ENCODE results near the gene ABI3BP.

ABI3BP gene

DNA sequence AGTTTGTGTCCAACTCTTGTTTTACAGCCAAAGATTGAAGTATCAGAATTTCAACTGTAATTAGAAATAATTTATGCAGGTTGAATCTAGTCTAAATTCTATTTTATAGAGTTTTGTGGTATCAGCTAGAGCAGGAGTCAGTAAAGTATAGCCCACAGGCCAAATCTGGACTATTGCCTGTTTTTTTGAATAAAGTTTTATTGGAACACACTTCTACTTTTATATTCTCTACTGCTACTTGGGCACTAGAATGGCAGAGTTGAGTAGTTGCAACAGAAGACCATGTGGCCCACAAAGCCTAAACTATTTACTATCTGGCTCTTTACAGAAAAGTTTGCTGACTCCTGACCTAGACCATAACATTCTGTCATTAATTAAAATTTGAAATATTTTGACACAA lies 247.6 kb downstream of the ABI3BP start:
- intact Hi-C loops (cut with DNase I), result no loop called here
- no peak for DNase-seq

DNA sequence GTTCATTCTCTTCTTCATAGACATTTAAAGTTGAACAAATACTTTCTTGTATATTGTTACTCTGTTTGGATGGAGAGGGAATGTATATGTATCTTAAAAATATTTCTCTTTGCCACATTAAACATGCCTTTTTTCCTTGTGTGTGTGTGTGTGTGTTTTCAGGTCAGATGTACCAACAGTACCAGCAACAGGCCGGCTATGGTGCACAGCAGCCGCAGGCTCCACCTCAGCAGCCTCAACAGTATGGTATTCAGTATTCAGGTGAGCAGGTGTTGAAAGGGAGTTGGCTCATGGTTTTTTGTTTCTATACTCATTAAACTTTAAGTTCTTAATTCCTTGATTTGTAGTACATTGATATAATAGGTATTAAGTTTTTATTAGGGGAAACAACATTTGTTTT lies 248.6 kb downstream of the ABI3BP start:
- intact Hi-C loops (cut with DNase I), result no loop called here

DNA sequence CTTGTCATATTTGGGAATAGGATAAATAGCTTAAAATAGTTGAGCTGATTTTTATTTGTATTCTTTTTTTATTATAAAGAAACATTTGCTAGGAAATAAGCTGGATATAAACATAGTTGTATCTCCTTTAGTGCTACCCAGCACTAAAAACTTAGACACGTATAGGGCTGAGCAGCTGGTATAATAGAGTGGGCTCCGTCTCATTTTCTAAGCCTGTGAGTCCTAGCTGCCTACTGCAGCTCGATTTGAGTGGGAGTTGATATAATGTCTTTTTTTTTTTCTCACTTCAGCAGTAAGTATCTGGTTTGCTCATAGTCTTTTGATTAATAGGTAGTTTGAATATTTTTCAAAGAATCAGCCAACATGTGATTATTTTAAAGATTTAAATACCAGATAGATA lies 249.7 kb downstream of the ABI3BP start:
- no peak for DNase-seq
- intact Hi-C loops (cut with DNase I), result no loop called here

More for the DNA sequence above, 248.6 kb downstream of the ABI3BP start:
- no peak for DNase-seq

DNA sequence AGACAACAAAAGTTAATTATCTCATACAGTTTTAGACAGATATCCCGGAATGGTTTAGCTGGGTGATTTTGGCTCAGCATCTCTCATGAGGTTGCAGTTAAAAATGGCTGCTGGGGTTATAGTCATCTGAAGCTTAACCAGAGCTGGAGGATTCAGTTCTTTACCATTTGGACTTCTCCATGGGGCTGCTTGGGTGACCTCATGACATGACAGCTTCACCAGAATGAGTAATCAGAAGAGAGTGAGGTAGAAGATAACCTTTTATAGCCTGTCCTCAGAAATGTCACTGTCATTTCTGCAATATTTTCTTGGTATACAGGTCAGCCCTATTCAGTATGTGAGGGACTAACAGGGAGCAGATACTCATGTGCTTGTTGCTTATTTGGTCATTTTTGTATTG lies 253.0 kb downstream of the ABI3BP start:
- intact Hi-C loops (cut with DNase I), result no loop called here
- no peak for DNase-seq

DNA sequence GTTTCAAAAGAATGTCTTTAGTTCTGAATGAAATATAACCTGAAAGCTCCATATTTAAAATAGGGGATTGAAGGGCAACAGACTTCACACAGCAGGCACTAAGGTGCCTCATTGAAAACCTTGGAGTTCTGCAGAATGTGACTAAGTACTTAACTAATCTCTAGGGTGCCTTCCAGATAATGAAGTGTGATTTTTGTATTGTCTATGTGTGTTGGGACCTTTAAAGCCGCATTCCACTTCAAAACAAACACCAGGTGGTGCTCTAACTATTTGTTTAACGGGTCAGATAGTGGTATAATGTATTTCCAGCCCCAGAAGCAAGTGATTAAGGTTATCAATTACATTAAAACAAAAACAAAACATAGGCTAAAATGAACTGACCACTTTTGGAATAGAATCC lies 255.9 kb downstream of the ABI3BP start:
- intact Hi-C loops (cut with DNase I), result no loop called here
- no peak for DNase-seq

DNA sequence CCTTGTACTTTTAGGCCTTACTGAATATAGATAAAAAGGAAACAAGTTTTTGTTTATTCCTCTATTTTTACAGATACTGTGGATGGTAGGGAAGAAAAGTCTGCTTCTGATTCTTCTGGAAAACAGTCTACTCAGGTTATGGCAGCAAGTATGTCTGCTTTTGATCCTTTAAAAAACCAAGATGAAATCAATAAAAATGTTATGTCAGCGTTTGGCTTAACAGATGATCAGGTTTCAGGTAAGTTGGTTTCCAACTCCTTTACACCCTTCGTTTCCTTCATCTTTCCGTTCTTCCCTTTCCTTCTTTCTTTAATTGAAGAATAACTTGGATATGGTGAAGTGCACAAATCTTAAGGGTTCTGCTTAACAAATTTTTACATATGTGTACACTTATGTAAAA lies 260.8 kb downstream of the ABI3BP start:
- intact Hi-C loops (cut with DNase I), result no loop called here
- no peak for DNase-seq

DNA sequence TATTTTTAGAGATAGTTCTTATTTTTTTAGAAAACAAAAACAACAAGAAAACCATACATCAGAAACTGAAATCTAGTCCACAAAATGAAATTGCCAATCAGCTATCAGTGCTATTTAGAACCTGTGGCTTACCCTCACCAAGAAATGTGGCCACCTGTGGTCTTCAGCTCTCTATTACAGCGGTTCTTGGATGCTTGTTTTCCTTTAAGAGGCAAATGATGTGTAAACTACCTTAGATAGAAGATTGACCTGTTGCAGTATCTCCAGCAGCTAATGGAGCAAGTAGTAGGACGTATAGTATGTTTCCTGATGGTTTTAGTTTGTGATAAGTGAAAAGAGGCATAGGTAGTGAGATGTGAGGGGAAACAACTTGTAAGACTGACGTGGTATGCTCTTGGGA lies 262.7 kb downstream of the ABI3BP start:
- DNase-seq, result no peak
- intact Hi-C loops (cut with DNase I), result no loop called here

DNA sequence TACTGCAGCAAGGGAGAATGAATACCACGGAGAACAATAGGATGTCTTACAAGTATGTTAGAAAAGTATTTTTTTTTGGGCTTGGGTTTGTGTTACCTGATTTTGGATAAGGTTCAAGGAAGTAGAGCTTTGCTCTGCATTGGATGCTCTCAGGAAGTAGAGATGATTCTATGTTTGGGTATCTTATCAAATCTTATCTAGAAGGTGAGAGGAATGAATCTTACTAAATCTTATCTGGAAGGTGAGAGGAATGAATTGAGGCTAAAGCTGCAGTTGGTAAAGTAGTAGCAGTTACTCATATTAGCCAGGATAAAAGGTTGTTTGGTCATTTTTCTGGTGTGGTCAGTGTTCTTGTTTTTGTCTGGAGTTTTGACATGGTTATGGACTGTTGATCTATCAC lies 266.5 kb downstream of the ABI3BP start:
- intact Hi-C loops (cut with DNase I), result no loop called here
- DNase-seq, result no peak

DNA sequence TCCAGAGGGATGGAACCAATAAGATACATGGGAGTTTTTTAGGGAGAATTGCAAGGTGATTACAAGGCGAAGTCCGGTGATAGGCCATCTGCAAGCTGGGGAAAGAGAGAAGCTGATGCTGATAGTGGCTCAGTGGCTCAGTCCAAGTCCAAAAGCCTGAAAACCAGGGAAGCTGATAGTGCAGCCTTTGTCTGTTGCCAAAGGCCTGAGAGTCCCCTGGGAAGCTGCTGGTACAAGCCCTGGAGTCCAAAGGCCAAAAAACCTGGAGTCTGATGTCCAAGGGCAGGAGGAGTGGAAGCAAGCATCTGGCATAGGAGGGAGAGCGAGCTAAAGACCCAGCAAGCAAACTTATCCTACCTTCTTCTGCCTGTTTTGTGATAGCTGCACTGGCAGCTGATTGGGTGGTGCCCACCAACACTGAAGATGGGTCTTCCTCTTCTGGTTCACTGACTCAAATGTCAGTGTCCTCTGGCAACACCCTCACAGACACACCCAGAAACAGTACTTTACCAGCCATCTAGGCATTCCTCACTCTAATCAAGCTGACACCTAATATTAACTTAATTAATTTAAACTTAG lies 267.2 kb downstream of the ABI3BP start:
- no peak for DNase-seq
- intact Hi-C loops (cut with DNase I), result no loop called here

DNA sequence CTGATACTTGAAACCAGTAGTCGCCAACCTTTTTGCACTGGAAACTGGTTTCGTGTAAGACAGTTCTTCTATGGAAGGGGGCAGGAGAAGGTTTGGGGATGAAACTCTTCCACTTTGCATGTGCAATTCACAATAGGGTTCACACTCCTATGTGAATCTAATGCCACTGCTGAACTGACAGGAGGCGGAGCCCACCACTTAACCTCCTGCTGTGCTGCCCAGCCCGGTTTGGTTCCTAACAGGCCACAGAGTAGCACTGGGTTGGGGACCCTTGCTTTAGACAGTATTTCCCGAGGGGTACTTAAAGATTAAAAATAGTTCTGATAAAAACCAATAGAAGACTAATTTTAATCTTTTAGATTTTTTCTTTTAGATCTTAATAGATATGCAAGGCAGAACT lies 272.8 kb downstream of the ABI3BP start:
- no peak for DNase-seq
- intact Hi-C loops (cut with DNase I), result no loop called here

DNA sequence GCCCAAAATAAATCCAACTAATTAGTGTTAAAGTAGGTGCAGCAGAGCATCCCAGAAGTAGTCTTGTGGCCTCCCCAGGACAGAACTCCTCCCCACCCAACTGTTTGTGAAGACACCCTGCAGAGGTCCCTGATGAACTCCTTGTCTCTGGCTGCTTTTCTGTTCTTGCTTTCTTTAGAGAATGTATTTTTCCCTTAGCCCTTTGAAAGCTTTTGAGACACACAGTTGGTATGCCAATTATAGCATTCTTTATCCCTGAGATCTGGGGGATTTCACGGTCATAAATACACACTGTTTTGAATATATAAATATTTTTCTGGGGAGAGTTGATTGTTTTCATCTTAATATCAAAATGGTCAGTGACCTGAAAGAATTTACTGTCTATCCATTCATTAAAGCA lies 274.1 kb downstream of the ABI3BP start:
- intact Hi-C loops (cut with DNase I), result no loop called here
- no peak for DNase-seq

DNA sequence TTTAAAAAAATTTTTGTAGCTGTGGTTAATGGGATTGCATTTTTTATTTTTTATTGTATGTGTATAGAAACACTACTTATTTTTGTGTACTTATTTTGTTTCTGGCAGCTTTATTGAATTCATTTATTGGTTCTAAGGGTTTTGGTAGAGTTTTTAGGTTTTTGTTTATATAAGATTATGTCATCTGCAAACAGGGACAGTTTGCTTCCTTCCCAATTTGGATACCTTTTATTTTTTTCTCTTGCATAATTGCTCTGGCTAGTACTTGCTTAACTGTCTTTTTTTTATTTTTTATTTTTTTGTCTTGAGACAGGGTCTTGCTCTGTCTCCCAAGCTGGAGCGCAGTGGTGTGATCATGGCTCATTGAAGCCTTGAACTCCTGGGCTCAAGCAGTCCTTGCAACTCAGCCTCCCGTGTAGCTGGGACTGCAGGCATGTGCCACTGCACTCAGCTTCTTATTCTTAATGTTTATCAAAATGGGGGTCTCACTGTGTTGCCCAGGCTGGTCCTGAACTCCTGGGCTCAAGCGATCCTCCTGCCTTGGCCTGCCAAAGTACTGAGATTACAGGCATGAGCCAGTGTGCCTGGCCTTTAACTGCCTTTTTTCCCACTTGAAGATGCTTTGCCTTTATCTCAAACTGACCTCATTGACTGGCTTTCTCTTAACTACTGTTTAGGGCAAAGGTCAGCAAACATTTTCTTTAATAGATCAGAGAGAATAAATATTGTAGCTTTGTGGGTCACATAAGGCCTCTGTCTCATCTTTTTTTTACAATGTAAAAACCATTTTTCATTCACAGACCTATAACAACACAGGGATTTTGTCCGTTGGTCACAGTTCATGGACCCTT lies 275.4 kb downstream of the ABI3BP start:
- intact Hi-C loops (cut with DNase I), result no loop called here
- peak in 1 of 10 donors; percentile 54 for DNase-seq

DNA sequence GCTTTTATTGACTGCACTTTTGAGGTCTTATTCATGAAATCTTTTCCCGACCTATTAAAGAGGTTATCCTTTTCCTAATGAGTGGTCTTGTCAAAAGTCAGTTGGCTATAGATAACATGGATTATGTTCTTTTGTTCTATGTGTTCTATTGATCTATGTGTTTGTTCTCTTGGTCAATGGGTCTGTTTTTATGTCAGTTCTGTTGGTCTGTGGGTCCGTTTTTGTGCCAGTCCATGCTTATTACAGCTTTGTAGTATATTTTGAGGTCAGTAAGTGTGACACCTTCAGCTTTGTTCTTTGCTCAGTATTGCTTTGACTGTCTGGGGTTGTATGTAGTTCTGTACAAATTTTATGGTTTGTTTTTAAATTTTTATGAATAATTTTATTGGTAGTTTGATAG lies 276.2 kb downstream of the ABI3BP start:
- no peak for DNase-seq
- intact Hi-C loops (cut with DNase I), result no loop called here

DNA sequence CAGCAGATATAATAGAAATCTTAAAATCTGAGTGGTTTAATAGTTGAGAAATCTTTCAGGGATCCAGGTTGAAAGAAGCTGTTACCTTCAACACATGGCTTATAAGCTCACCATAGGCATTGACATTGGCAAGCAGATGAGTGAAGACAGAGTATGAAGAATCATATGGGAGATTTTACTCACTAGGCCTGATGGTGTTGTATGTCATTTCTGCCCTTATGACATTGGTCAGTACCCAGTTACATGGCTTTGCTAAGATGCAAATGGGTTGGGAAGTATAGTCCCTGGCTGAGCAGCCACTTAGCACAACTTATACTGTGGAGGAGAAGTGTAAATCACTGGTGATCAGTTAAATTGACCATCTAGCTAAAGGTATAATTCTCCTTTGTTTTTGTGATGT lies 278.0 kb downstream of the ABI3BP start:
- intact Hi-C loops (cut with DNase I), result no loop called here
- no peak for DNase-seq

DNA sequence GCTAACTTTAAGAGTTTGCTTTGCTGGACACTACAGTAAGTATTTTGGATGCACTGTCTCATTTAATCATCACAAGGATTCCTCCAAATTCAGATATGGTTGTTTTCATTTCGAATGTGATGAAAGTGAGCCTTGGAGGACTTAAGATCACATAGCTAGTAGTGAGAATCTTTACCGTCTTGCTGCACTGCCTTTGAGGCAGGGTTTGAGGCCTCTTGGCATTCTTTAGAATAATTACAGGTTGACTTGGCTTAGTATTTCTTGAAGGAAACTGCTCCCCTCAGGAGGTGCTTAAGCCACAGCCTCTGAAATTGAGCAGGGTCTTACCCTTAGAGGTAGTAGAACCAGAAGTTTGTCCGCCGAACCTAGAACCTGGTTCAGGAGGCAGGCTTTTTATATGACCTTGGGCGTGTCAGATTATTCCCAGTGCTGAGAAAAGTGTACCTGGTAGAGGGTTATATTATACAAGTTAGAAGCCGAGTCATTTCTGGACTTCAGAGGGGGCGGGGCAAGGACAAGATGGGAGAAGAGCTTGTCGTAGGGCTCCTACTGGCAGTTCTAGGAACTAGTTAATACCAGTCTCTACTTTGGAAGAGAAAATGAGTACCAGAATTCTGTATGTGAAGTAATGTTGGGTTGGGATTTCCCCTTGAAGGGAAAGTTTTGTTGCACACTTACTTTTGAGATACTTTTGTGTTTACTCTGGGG lies 282.8 kb downstream of the ABI3BP start:
- peak in 1 of 10 donors; percentile 38 for DNase-seq
- intact Hi-C loops (cut with DNase I), result no loop called here

DNA sequence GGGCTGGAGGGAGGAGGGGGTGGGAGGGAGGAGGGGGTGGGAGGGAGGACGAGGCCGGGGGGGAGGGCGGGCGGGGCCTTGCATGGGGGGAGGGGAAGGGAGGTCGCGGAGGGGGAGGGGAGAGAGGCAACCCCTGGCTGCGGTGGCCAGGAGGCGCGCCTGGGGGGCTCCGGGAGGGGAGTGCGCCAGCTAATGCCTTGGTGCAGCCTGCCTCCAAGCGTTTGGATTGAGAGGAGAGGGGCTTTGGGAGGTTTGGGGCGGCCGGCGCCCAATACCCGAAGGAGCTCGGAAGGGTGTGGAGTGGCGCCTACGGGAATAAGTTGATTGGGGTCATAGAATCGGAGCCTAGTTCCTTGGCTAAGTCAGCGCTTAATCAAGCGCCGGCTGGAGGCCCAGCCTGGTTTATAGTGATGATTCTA lies 283.4 kb downstream of the ABI3BP start:
- intact Hi-C loops (cut with DNase I), result no loop called here
- peak in 1 of 10 donors; percentile 69 for DNase-seq

DNA sequence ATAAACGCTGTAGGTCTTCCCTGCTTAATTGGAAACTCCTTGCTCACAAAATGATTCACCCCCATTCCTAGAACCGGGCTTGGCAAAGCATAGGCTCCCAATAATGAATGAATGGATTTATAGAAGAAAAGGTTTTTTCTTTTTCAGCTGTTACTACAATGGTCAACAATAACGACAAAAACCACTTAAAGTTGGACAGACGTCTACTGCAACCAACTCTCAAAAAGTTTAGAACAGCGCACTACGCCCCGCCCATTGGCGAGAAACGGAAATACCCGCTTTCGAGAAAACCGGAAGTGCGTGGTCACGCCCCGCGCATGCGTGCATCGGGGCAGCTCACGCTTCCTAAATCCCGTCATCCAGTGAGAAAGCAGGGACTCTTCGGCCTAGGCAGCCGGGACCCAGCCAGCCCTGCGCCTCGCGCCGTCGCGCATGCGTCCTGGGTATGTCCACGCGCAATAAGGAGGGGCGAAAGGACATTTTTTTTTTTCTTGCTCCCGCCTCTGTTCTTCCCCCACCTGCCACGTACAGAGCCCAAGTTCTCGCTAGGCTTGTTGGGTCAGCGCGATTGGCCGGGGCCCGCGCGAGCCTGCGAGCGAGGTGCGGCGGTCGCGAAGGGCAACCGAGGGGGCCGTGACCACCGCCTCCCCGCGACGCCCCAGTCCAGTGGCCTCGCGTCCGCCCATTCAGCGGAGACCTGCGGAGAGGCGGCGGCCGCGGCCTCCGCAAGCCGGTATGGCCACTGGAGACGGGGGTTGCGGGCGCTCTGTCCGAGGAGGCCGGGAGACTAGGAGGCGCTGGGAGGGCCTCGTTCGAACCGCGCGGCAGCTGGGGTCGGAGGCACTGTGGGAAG lies 284.0 kb downstream of the ABI3BP start, which contains the start of gene TFG:
Gene TFG, plus strand, starts transcription at position 506 of the 853 bp plus-strand sequence. CDS start 4,192 bp downstream, outside the sequence.
- DNase-seq, result peak; percentile 95 to 99 (median 96)
- intact Hi-C loops (cut with DNase I), result no loop called here

DNA sequence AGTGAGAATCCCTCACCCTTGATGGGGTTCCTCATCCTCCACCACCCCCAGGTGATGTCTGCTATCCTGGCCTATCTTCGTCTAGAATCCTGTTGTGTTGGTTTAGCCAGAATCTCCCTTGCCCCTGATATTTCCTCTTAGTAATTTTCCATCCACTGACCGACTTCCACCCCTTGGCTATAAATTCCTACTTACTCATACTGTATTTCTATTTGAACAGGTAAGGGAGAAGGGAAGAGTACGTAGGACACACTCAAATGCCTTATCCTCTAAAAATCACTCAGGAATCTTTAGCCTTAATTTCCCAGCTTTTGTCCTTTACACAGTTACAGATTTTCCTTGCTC lies 284.6 kb downstream of the ABI3BP start:
- DNase-seq, result no peak
- intact Hi-C loops (cut with DNase I), result no loop called here

DNA sequence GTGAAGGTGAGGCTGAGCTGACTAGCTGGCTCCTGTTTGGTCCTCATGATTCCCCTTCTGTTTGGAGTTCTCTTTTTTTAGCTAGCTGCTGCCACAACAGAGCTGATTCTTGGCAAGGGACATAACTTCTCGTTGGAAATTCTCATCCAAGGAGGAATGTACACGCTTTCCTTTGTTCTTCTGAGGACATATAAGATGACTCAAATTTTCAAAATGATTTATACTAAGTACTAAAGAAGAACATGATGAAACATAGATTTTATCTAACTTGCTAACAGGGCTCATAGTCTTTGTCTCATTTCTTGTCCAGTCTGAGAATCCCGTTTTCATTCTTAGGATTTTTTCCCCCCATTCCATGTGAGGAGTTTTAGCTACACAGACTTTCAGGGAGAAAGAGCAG lies 286.9 kb downstream of the ABI3BP start:
- intact Hi-C loops (cut with DNase I), result no loop called here

DNA sequence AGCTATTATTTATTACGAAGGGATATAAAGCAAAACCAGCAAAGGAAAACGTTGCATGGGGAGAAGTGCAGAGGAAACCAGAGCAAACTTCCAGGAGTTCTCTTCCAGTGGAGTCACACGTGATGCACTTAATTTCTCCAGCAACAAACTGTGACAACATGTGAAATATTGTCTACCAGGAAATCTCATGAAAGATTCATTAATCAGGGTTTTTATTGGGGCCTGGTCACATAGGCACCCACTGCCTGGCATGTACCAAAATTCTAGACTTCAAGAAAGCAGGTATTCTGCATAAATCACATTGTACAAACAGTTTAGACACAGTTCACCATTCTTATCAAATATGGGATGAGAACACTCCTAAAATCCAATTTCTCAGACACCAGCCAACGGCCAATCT lies 289.4 kb downstream of the ABI3BP start:
- no peak for DNase-seq
- intact Hi-C loops (cut with DNase I), result no loop called here

More for the DNA sequence above, 286.9 kb downstream of the ABI3BP start:
- no peak for DNase-seq

DNA sequence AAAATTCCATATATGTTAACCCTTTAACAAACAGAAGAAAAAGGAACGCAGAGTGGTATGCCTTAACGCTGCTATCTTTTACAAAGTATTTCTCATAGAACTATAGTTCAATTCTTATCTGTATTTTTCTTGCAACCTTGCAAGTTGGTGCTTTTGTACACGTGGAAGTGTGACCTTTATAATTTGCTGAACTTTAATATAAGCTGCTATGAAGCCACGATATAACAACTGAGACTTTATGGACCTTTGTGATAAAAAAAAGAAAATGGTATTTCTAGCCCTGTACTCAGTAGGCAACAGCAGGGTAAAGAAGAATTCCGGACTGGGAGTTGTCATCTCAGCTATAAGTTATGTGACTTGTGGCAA lies 290.3 kb downstream of the ABI3BP start:
- intact Hi-C loops (cut with DNase I), result no loop called here

More for the DNA sequence above, 290.3 kb downstream of the ABI3BP start:
- DNase-seq, result no peak

Data from posterior cingulate gyrus (tissue), 11 donors.